CD4-positive, alpha-beta memory T cell (primary cell): ENCODE data around the gene CLASRP. TPM values are rescaled to one million over a fixed set of nuclear protein-coding genes. Genes with fewer than 3 reads are reported as not detected.
A peak's percentile ranks its signal among the peaks of the same experiment; 100 is the strongest.

ENCODE experiments used
- CTCF ChIA-PET: fragments of 350-600 bp; sonication (Branson Sonifier 250); formaldehyde crosslinking; loops from one replicate; lab custom pipeline; 2021; ENCODE audit warnings: inconsistent platforms; ENCODE audit not compliant: partially characterized antibody; lab: Charles Lee
- POLR2A ChIA-PET: fragments of 350-600 bp; sonication (Branson Sonifier 250); formaldehyde crosslinking; loops from one replicate; lab custom pipeline; 2021; ENCODE audit not compliant: partially characterized antibody; lab: Charles Lee
- DNase-seq, 5 donors: peaks; one replicate each; pipeline versions ENCODE4 v3.0.0 to v3.0.0-alpha.2; 2020 to 2022; ENCODE audit warnings: mixed read lengths in 1 of 5
- H3K27ac ChIP-seq: one replicate; pipeline ENCODE4 v1.7.0; 2013; ENCODE audit warnings: low read depth, low read length
- H3K27me3 ChIP-seq: 2 replicates; pipeline ENCODE4 v1.7.0; 2013; ENCODE audit warnings: mild to moderate bottlenecking, low read length, moderate library complexity; ENCODE audit not compliant: insufficient read depth
- H3K36me3 ChIP-seq: 2 replicates; pipeline ENCODE4 v1.7.0; 2013; ENCODE audit warnings: mild to moderate bottlenecking, low read length, moderate library complexity; ENCODE audit not compliant: insufficient read depth
- H3K4me1 ChIP-seq: 2 replicates; pipeline ENCODE4 v1.7.0; 2013; ENCODE audit warnings: mild to moderate bottlenecking, low read length, moderate library complexity; ENCODE audit not compliant: insufficient read depth
- H3K4me3 ChIP-seq, 2 donors: one replicate each; pipeline ENCODE4 v1.7.0; 2013; ENCODE audit warnings: low read length in 2 of 2, mild to moderate bottlenecking in 1 of 2
- H3K9me3 ChIP-seq, 2 donors: one replicate each; pipeline ENCODE4 v1.7.0; 2013; ENCODE audit warnings: low read length in 2 of 2, control low read depth in 1 of 2; ENCODE audit not compliant: control insufficient read depth in 1 of 2
- H3K27ac Mint-ChIP-seq, 7 donors: one replicate each; pipeline ENCODE4 v1.8.0; 2020 to 2021; ENCODE audit warnings: mixed read lengths in 7 of 7, mild to moderate bottlenecking in 6 of 7, inconsistent platforms in 3 of 7, moderate library complexity in 3 of 7
- H3K27me3 Mint-ChIP-seq, 2 donors: one replicate each; pipeline ENCODE4 v1.8.0; 2020 to 2021; ENCODE audit warnings: mixed read lengths in 2 of 2
- H3K36me3 Mint-ChIP-seq, 2 donors: one replicate each; pipeline ENCODE4 v1.8.0; 2020 to 2021; ENCODE audit warnings: mixed read lengths in 2 of 2, inconsistent platforms in 1 of 2, mild to moderate bottlenecking in 1 of 2
- H3K4me1 Mint-ChIP-seq, 4 donors: one replicate each; pipeline ENCODE4 v1.8.0; 2020 to 2021; ENCODE audit warnings: mixed read lengths in 4 of 4, mild to moderate bottlenecking in 1 of 4
- H3K4me3 Mint-ChIP-seq, 8 donors: one replicate each; pipeline ENCODE4 v1.8.0; 2020 to 2021; ENCODE audit warnings: mixed read lengths in 8 of 8, mild to moderate bottlenecking in 7 of 8, moderate library complexity in 6 of 8, inconsistent platforms in 3 of 8
- H3K9me3 Mint-ChIP-seq, 8 donors: one replicate each; pipeline ENCODE4 v1.8.0; 2020 to 2021; ENCODE audit warnings: mixed read lengths in 8 of 8, mild to moderate bottlenecking in 5 of 8, inconsistent platforms in 3 of 8, moderate library complexity in 1 of 8
- intact Hi-C: fragments of 100-400 bp; cut with micrococcal nuclease; formaldehyde crosslinking; loops from one replicate; pipeline ENCODE4 v1.15.1; 2023
- polyA plus RNA-seq, 2 donors: library from polyadenylated mRNA; unstranded; fragments of 300-500 nt; fragmentation: Illumina TruSeq; gene quantifications; one replicate each; pipeline ENCODE4 v1.2.3, GENCODE V29; 2021
- total RNA-seq, 2 experiments: library from RNA; stranded (reverse); gene quantifications; one replicate each; pipeline ENCODE4 v1.2.3, GENCODE V29; 2021

Gene CLASRP
- total and polyA plus RNA-seq, 4 experiments from 2014 or later, result 3.8 to 163 (median 84.3) TPM

DNA sequence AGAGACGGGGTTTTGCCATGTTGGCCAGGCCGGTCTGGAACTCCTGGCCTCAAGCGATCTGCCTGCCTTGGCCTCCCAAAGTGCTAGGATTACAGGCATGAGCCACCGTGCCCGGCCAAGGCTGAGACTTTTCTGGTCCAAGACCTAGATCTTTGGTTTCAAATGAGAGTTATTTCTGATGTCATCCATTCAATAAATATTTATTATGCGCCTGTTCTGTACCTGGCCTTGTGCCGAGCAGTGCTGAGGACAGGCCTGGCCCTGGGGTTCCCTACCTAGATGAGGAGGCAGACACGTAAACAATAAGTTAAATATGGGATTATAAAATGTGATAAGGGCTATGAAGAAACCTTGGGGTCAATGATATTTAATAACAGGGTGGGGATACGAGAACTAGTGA lies 33.1 kb upstream of the CLASRP start:
- intact Hi-C loops, result no loop called here
- no peak for DNase-seq
- H3K4me1 ChIP-seq, result peaks cover 12% of the 10 kb centered on the region
- peak overlapping the region in 4 of 7 donors; percentile 37 to 73 (median 63) for H3K27ac Mint-ChIP-seq
- peaks cover 0 to 2% (median 0%) of the 10 kb centered on the region in 8 donors for H3K9me3 Mint-ChIP-seq
- ChIA-PET CTCF (no interaction called here), POLR2A (no interaction called here)
- H3K4me3 ChIP-seq, result no peak overlapping the region
- peak overlapping the region in 1 of 8 donors; percentile 32 for H3K4me3 Mint-ChIP-seq
- no peaks in the 10 kb centered on the region for H3K27me3 ChIP-seq
- no peaks in the 10 kb centered on the region for H3K9me3 ChIP-seq
- peaks cover 8 to 19% (median 16%) of the 10 kb centered on the region in 4 donors for H3K4me1 Mint-ChIP-seq
- no peaks in the 10 kb centered on the region for H3K27me3 Mint-ChIP-seq
- no peak overlapping the region for H3K27ac ChIP-seq
- peaks cover 5% of the 10 kb centered on the region for H3K36me3 ChIP-seq
- H3K36me3 Mint-ChIP-seq, result peaks cover 8 to 44% of the 10 kb centered on the region in 2 donors

DNA sequence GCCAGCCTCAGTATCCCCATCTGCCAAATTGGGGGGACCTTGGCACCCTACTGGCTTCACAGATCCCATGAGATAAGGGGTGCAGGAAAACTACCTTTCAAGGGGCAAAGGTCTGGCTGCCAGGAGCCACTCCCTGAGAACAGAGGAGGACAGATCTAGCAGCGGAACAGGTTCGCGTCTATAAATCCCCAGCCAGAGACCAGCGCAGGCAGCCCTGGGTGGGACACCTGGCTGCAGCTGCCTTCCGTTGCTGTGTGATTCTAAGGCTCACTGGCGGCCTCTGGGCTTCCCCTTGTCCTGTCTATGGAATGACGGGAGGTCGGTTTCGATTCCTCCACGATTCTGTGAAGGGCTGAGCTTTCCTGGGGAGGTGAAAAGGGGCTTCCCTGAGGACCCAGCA lies 30.3 kb upstream of the CLASRP start:
- Histone ChIP-seq H3K9me3 (no peaks in the 10 kb centered on the region), H3K4me3 (no peak overlapping the region), H3K36me3 (peaks cover 10% of the 10 kb centered on the region), H3K4me1 (no peaks in the 10 kb centered on the region), H3K27ac (no peak overlapping the region), H3K27me3 (no peaks in the 10 kb centered on the region)
- H3K9me3 Mint-ChIP-seq, result no peaks in the 10 kb centered on the region
- H3K36me3 Mint-ChIP-seq, result peaks cover 12 to 43% of the 10 kb centered on the region in 2 donors
- H3K4me3 Mint-ChIP-seq, result no peak overlapping the region
- H3K4me1 Mint-ChIP-seq, result peaks cover 2 to 7% (median 5%) of the 10 kb centered on the region in 4 donors
- ChIA-PET POLR2A (no interaction called here), CTCF (no interaction called here)
- intact Hi-C loops, result no loop called here
- DNase-seq, result no peak
- no peaks in the 10 kb centered on the region for H3K27me3 Mint-ChIP-seq
- H3K27ac Mint-ChIP-seq, result peak overlapping the region in 4 of 7 donors; percentile 10 to 60 (median 34)

DNA sequence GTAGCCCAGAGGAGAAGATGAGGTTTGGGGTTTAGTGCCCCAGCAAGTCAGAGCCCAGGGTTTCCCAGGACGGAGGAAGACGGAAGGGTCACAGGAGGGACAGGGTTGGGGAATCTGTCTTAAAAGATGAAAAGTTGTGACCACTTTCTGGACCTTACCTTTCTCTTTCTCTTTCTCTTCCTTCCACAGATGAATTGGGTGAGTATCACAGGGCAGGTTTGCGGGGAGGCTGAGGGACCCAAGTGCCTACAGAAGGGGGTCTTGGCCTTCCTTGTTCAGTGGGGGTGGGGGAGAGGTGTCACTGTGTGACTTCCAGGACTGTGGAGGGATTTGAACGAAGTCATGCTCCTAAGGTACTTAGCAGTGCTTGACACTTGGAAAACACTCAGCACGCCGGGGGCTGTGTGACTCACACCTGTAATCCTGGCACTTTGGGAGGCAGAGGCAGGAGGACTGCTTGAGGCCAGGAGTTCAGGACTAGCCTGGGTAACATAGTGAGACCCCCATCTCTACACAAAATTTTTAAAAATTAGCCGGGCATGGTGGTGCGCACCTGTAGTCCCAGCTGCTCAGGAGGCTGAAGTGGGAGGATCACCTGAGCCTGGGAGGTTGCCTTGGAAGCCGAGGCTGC lies 29.1 kb upstream of the CLASRP start:
- intact Hi-C loops, result no loop called here
- H3K27ac ChIP-seq, result no peak overlapping the region
- H3K4me1 ChIP-seq, result no peaks in the 10 kb centered on the region
- no peaks in the 10 kb centered on the region for H3K9me3 Mint-ChIP-seq
- H3K27ac Mint-ChIP-seq, result peak overlapping the region in 5 of 7 donors; percentile 36 to 93 (median 63)
- ChIA-PET POLR2A (no interaction called here), CTCF (no interaction called here)
- DNase-seq, result no peak
- H3K36me3 Mint-ChIP-seq, result peaks cover 12 to 52% of the 10 kb centered on the region in 2 donors
- H3K4me3 Mint-ChIP-seq, result peak overlapping the region in 1 of 8 donors; percentile 35
- H3K27me3 Mint-ChIP-seq, result no peaks in the 10 kb centered on the region
- H3K9me3 ChIP-seq, result no peaks in the 10 kb centered on the region
- peaks cover 2 to 7% (median 5%) of the 10 kb centered on the region in 4 donors for H3K4me1 Mint-ChIP-seq
- H3K27me3 ChIP-seq, result no peaks in the 10 kb centered on the region
- H3K4me3 ChIP-seq, result no peak overlapping the region
- H3K36me3 ChIP-seq, result peaks cover 10% of the 10 kb centered on the region

DNA sequence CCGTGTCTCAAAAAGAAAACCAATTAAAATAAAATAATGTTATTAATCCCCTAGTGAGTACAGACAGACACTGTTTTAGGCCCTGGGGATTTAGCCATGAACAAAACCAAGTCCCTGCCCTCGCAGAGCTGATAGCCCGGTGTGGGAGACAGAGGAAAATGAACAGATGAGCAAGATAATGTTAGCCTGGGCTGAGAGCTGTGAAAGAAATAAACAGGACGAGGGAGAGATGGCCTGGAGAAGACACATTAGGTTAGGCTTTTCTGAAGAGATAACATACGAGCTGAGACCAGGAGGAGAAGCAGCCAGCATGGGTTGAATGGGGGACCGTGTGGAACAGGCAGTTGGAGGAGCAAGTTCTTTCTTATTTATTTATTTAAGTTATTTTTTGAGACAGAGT lies 28.5 kb upstream of the CLASRP start:
- H3K4me3 Mint-ChIP-seq, result no peak overlapping the region
- Histone ChIP-seq H3K36me3 (peaks cover 14% of the 10 kb centered on the region), H3K4me1 (no peaks in the 10 kb centered on the region), H3K27me3 (no peaks in the 10 kb centered on the region), H3K9me3 (no peaks in the 10 kb centered on the region), H3K27ac (no peak overlapping the region), H3K4me3 (no peak overlapping the region)
- no peaks in the 10 kb centered on the region for H3K9me3 Mint-ChIP-seq
- intact Hi-C loops, result no loop called here
- peaks cover 2 to 7% (median 6%) of the 10 kb centered on the region in 4 donors for H3K4me1 Mint-ChIP-seq
- peaks cover 12 to 49% of the 10 kb centered on the region in 2 donors for H3K36me3 Mint-ChIP-seq
- no peaks in the 10 kb centered on the region for H3K27me3 Mint-ChIP-seq
- CTCF ChIA-PET, result no interaction called here
- H3K27ac Mint-ChIP-seq, result peak overlapping the region in 4 of 7 donors; percentile 3 to 91 (median 74)
- POLR2A ChIA-PET, result no interaction called here
- no peak for DNase-seq

GRCh38 chr19:45011959-45012358 lies 26.9 kb upstream of the CLASRP start:
- intact Hi-C loops, result no loop called here
- Histone ChIP-seq H3K4me3 (no peak overlapping the region), H3K27me3 (no peaks in the 10 kb centered on the region), H3K36me3 (peaks cover 14% of the 10 kb centered on the region), H3K27ac (no peak overlapping the region), H3K4me1 (peaks cover 11% of the 10 kb centered on the region), H3K9me3 (no peaks in the 10 kb centered on the region)
- Mint-ChIP-seq H3K36me3 (peaks cover 9 to 42% of the 10 kb centered on the region in 2 donors), H3K27me3 (no peaks in the 10 kb centered on the region), H3K9me3 (no peaks in the 10 kb centered on the region), H3K4me1 (peaks cover 8 to 18% (median 11%) of the 10 kb centered on the region in 4 donors), H3K27ac (peak overlapping the region in 1 of 7 donors; percentile 41), H3K4me3 (no peak overlapping the region)
- CTCF ChIA-PET, result no interaction called here
- POLR2A ChIA-PET, result no interaction called here
- no peak for DNase-seq

DNA sequence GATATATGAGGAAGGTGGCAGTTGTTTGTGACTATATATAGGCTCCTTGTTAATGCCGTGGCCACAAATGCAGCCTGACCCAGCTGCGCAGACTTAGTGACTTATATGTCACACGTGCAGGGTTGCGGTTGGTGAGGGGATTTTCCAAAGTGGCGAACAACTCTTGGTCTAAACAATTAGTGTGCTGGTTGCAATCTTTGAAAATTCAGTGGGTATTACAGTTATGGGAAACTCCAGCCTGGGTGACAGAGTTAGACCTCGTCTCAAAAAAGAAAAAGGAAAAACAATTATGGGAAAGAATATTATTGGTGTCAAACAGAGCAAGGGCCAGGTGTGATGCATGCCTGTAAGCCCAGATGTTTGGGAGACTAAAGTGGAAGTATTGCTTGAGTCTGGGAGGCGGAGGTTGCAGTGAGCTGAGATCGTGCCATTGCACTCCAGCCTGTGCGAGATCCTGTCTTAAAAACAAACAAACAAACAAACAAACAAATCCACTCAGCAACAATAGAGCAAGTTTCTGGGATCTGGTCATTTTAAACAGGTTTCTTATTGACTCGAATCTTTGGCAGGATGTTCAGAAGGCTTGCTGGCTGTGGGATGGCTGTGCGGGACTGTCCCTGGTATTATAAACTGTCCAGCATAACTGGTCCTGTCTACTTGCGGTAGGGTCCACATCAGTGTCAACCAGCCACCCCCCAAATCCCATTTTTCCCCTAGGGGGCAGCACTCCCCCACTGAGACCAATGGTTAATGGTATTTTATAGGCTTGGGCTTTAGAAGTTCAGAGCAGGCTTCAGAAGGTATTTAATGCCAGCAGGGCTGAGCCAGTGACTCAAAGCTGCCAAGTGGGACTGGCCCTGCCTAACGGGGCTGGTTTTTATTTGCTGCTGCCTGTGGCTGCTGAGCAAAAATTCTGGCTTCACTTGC lies 22.2 kb upstream of the CLASRP start:
- H3K9me3 ChIP-seq, result no peaks in the 10 kb centered on the region
- POLR2A ChIA-PET, result interaction anchor here (1.4 kb wide), 1 partner anchor 15 kb away, joined by 6 read pairs; the partner anchor contains the start of gene RELB
- peaks cover 17% of the 10 kb centered on the region for H3K4me1 ChIP-seq
- no peaks in the 10 kb centered on the region for H3K9me3 Mint-ChIP-seq
- peak overlapping the region; percentile 88 for H3K27ac ChIP-seq
- H3K4me3 Mint-ChIP-seq, result peak overlapping the region; percentile 28 to 86 (median 69)
- peak overlapping the region; percentile 6 to 7 for H3K4me3 ChIP-seq
- peaks cover 9% of the 10 kb centered on the region for H3K36me3 ChIP-seq
- H3K4me1 Mint-ChIP-seq, result peaks cover 8 to 24% (median 15%) of the 10 kb centered on the region in 4 donors
- CTCF ChIA-PET, result interaction anchor here (0.7 to 1.4 kb wide), 4 partner anchors 13 to 110 kb away, joined by 3 to 5 read pairs (median 3); no protein-coding TSS in a partner anchor
- no peaks in the 10 kb centered on the region for H3K27me3 Mint-ChIP-seq
- DNase-seq, result peak; percentile 78 to 97 (median 81)
- no peaks in the 10 kb centered on the region for H3K27me3 ChIP-seq
- peaks cover 8 to 29% of the 10 kb centered on the region in 2 donors for H3K36me3 Mint-ChIP-seq
- H3K27ac Mint-ChIP-seq, result peak overlapping the region; percentile 89 to 96 (median 95)
- intact Hi-C loops, result loop anchor here (1.0 to 2.0 kb wide), 5 partner anchors 16 to 322 kb away; partner anchors contain the start of gene RELB

- peaks cover 11 to 31% of the 10 kb centered on the region in 2 donors for H3K36me3 Mint-ChIP-seq
- H3K4me3 Mint-ChIP-seq, result no peak overlapping the region
- POLR2A ChIA-PET, result interaction anchor here (1.0 kb wide), 1 partner anchor 19 kb away, joined by 3 read pairs; the partner anchor contains the start of gene CLASRP
- no peak for DNase-seq
- peaks cover 8 to 24% (median 15%) of the 10 kb centered on the region in 4 donors for H3K4me1 Mint-ChIP-seq
- no peaks in the 10 kb centered on the region for H3K9me3 Mint-ChIP-seq
- no peak overlapping the region for H3K4me3 ChIP-seq
- H3K27ac ChIP-seq, result no peak overlapping the region
- H3K36me3 ChIP-seq, result peaks cover 10% of the 10 kb centered on the region
- H3K4me1 ChIP-seq, result peaks cover 17% of the 10 kb centered on the region
- no peaks in the 10 kb centered on the region for H3K9me3 ChIP-seq
- H3K27ac Mint-ChIP-seq, result peak overlapping the region; percentile 25 to 88 (median 71)
- intact Hi-C loops, result no loop called here
- CTCF ChIA-PET, result interaction anchor here (0.7 to 1.2 kb wide), 4 partner anchors 10 to 168 kb away, joined by 3 to 4 read pairs (median 4); no protein-coding TSS in a partner anchor
- no peaks in the 10 kb centered on the region for H3K27me3 Mint-ChIP-seq
- H3K27me3 ChIP-seq, result no peaks in the 10 kb centered on the region
Observed at GRCh38 chr19:45019187-45019586, 19.7 kb upstream of the CLASRP start.
